Measurements from ENCODE around the gene NUP85. TPM values are rescaled to one million over a fixed set of nuclear protein-coding genes. Genes with fewer than 3 reads are reported as not detected.

NUP85 gene
- total and polyA plus RNA-seq, 4 donors: 15.2 to 36.3 (median 29.5) TPM

DNA sequence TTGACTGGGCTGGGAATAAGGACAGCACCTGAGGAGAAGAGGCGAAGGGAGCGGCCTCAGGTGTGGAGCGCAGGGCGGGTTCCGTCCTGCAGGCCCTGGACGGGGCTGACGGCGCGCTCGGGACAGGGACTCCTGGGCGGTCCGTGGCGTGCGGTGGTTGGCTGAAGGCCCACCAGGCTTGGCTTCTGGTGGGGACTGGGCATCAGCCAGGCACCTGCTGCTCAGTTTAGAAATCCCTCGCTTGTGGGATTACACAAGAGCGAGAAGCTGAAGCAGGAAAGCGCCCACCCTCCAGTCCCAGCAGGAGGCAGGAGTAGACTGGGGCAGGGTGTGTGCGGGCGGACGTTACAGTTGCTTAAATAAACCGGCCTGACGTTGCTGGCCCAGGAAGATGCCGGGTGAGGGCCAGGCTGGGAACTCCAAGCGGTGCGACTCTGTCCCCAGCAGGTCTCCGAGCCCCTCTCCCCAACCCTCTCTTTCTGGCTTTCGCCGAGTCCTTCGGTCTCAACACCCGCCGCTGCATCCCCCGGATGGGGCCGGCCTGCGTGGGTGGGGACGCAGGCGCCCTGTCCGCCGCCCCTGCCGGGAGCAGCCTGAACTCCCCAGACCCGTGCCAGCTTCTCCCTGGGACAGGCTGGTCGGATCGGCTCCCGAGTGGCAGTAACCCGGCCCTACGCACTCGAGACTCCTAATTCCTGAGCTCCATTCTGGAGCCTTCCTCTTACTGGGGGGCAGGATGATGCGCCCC is 64.9 kb downstream of the NUP85 start (continued):
- TF ChIP-seq TAF1 (conservative IDR thresholded peaks at IDR 0.05) (peak; percentile 40), RXRA (IDR thresholded peaks at IDR 0.05) (no peak), NR2F2 (IDR thresholded peaks at IDR 0.05) (no peak), FOXA2 (IDR thresholded peaks at IDR 0.05) (no peak), SP1 (IDR thresholded peaks at IDR 0.05) (peak; percentile 7)
- TF ChIP-seq, protein P1, sequence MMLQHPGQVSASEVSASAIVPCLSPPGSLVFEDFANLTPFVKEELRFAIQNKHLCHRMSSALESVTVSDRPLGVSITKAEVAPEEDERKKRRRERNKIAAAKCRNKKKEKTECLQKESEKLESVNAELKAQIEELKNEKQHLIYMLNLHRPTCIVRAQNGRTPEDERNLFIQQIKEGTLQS (IDR thresholded peaks at IDR 0.05): no peak

DNA sequence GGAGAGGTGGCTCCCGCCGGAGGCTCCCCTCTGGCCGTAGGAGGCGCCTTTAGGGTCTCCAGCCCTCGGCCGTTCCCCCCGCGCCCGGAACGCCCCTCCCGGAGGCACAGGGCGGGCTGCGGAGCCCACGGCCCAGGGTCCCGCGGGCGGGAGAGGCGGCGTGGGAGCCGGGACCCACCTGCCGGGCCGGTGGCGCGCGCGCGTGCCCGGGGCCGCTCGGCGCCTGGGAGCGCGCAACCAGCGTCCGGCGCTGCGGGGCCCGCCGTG is 65.4 kb downstream of the NUP85 start, which contains the start of gene MIF4GD:
Gene MIF4GD, minus strand, starts transcription at position 266 of the 267 bp plus-strand sequence. CDS start 1,036 bp downstream, outside the sequence.
- peaks cover 7 to 28% (median 17%) of the 10 kb centered on the region in 4 donors for H3K4me1 ChIP-seq (ENCODE audit: control insufficient read depth in 4 of 4, insufficient read depth in 4 of 4, low read length in 3 of 4)

DNA sequence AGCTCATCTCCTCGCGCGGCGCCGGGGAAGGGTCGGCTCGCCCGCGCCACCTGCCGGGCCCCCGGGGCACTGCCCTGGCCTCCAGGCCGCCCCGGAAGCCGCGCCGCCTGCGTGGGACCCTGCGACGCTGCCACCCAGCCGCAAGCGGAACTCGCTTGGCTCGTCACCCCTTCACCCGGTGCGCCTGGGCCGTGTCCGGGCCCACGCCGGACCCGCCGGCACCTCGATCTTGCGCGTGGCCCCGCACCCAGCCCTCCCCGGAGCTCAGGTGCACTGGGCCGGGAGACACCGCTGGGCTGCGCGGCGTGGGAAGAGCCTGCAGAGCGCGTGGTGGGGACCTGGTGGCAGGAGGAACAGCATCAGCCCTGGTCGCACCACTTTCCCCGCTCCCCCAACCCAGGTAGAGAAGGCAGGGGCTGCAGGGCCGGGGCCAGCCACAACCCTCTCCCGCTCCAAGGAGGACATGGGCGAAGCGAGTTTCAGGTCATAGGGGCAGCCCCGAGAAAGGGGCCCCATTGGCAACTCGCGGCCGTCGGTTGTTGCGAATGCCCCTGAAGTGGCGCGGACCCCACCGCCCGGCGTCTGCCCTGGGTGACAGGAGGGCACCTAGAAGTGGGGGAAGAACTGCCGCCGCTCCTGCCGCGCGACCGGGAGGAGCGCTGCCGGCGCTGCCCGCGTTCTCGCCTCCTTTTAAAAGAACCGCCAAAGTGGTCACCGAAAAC is 65.9 kb downstream of the NUP85 start:
- DNase-seq (ENCODE audit: low spot score): peak; percentile 87
- Histone ChIP-seq H3K4me3 (ENCODE audit: low read depth in 1 of 3, low read length in 3 of 3) (peak overlapping the region; percentile 57 to 91 (median 80)), H3K4me1 (ENCODE audit: control insufficient read depth in 4 of 4, insufficient read depth in 4 of 4, low read length in 3 of 4) (peaks cover 7 to 28% (median 17%) of the 10 kb centered on the region in 4 donors), H3K36me3 (ENCODE audit: control insufficient read depth in 4 of 4, insufficient read depth in 3 of 4, low read depth in 1 of 4, low read length in 3 of 4) (peaks cover 0 to 10% (median 6%) of the 10 kb centered on the region in 4 donors), H3K27me3 (ENCODE audit: control insufficient read depth in 4 of 4, insufficient read depth in 4 of 4, low read length in 3 of 4) (no peaks in the 10 kb centered on the region), H3K9me3 (ENCODE audit: control insufficient read depth in 4 of 4, low read length in 3 of 4) (no peaks in the 10 kb centered on the region), H3K9ac (ENCODE audit: low read depth in 1 of 2, low read length in 2 of 2) (peak overlapping the region; percentile 36 to 47), H3K27ac (ENCODE audit: low read depth in 1 of 2, low read length in 2 of 2) (peak overlapping the region; percentile 68 to 84)
- WGBS: under 1% methylated on average over 74 of the region's 74 CpGs
- TF ChIP-seq, protein P1 (IDR thresholded peaks at IDR 0.05): no peak
- no peak for TF ChIP-seq YY1 (IDR thresholded peaks at IDR 0.05)
- TF ChIP-seq, protein P2, sequence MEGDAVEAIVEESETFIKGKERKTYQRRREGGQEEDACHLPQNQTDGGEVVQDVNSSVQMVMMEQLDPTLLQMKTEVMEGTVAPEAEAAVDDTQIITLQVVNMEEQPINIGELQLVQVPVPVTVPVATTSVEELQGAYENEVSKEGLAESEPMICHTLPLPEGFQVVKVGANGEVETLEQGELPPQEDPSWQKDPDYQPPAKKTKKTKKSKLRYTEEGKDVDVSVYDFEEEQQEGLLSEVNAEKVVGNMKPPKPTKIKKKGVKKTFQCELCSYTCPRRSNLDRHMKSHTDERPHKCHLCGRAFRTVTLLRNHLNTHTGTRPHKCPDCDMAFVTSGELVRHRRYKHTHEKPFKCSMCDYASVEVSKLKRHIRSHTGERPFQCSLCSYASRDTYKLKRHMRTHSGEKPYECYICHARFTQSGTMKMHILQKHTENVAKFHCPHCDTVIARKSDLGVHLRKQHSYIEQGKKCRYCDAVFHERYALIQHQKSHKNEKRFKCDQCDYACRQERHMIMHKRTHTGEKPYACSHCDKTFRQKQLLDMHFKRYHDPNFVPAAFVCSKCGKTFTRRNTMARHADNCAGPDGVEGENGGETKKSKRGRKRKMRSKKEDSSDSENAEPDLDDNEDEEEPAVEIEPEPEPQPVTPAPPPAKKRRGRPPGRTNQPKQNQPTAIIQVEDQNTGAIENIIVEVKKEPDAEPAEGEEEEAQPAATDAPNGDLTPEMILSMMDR (IDR thresholded peaks at IDR 0.05; ENCODE audit: low read depth, low read length, missing input control): peak; percentile 97
- TF ChIP-seq GABPA (IDR thresholded peaks at IDR 0.05 in 1 of 2, conservative IDR thresholded peaks at IDR 0.05 in 1 of 2): peak in 1 of 2 donors; percentile 22
- no peak for TF ChIP-seq RAD21 (IDR thresholded peaks at IDR 0.05)

More for the DNA sequence above, 65.4 kb downstream of the NUP85 start, which contains the start of gene MIF4GD:
- Histone ChIP-seq H3K9me3 (ENCODE audit: control insufficient read depth in 4 of 4, low read length in 3 of 4) (no peaks in the 10 kb centered on the region), H3K27ac (ENCODE audit: low read depth in 1 of 2, low read length in 2 of 2) (peak within 1 kb of the TSS; percentile 91 to 93), H3K27me3 (ENCODE audit: control insufficient read depth in 4 of 4, insufficient read depth in 4 of 4, low read length in 3 of 4) (no peaks in the 10 kb centered on the region), H3K9ac (ENCODE audit: low read depth in 1 of 2, low read length in 2 of 2) (peak within 1 kb of the TSS; percentile 71 to 75), H3K36me3 (ENCODE audit: control insufficient read depth in 4 of 4, insufficient read depth in 3 of 4, low read depth in 1 of 4, low read length in 3 of 4) (peaks cover 0 to 15% (median 10%) of the 10 kb centered on the region in 4 donors), H3K4me3 (ENCODE audit: low read depth in 1 of 3, low read length in 3 of 3) (peak within 1 kb of the TSS; percentile 76 to 91 (median 91))
- TF ChIP-seq YY1 (IDR thresholded peaks at IDR 0.05): no peak
- no peak for TF ChIP-seq HNF4A (conservative IDR thresholded peaks at IDR 0.05)
- TF ChIP-seq FOXA2 (IDR thresholded peaks at IDR 0.05): no peak
- TF ChIP-seq, protein P3, sequence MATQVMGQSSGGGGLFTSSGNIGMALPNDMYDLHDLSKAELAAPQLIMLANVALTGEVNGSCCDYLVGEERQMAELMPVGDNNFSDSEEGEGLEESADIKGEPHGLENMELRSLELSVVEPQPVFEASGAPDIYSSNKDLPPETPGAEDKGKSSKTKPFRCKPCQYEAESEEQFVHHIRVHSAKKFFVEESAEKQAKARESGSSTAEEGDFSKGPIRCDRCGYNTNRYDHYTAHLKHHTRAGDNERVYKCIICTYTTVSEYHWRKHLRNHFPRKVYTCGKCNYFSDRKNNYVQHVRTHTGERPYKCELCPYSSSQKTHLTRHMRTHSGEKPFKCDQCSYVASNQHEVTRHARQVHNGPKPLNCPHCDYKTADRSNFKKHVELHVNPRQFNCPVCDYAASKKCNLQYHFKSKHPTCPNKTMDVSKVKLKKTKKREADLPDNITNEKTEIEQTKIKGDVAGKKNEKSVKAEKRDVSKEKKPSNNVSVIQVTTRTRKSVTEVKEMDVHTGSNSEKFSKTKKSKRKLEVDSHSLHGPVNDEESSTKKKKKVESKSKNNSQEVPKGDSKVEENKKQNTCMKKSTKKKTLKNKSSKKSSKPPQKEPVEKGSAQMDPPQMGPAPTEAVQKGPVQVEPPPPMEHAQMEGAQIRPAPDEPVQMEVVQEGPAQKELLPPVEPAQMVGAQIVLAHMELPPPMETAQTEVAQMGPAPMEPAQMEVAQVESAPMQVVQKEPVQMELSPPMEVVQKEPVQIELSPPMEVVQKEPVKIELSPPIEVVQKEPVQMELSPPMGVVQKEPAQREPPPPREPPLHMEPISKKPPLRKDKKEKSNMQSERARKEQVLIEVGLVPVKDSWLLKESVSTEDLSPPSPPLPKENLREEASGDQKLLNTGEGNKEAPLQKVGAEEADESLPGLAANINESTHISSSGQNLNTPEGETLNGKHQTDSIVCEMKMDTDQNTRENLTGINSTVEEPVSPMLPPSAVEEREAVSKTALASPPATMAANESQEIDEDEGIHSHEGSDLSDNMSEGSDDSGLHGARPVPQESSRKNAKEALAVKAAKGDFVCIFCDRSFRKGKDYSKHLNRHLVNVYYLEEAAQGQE (IDR thresholded peaks at IDR 0.05): no peak
- no peak for TF ChIP-seq EGR1 (IDR thresholded peaks at IDR 0.05; ENCODE audit: low read depth in 2 of 2)
- no peak for TF ChIP-seq NR2F2 (IDR thresholded peaks at IDR 0.05)
- TF ChIP-seq TAF1 (conservative IDR thresholded peaks at IDR 0.05): no peak
- TF ChIP-seq, protein P4, sequence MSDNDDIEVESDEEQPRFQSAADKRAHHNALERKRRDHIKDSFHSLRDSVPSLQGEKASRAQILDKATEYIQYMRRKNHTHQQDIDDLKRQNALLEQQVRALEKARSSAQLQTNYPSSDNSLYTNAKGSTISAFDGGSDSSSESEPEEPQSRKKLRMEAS (IDR thresholded peaks at IDR 0.05): no peak
- no peak for DNase-seq (ENCODE audit: low spot score)
- under 1% methylated on average over 39 of the region's 39 CpGs for WGBS

All from liver (tissue), 9 donors.